Measurements from ENCODE around the gene KPNA3. TPM values are rescaled to one million over a fixed set of nuclear protein-coding genes. Genes with fewer than 3 reads are reported as not detected.
A peak's percentile ranks its signal among the peaks of the same experiment; 100 is the strongest.

KPNA3 gene
- total RNA-seq, 5 donors from 2014 or later (not counting 1 experiment from before 2014, with no cell fraction given), result 19.6 to 22.3 (median 21.4) TPM

- H3K4me3 Mint-ChIP-seq, result no peak overlapping the region
- no peak overlapping the region for H3K27ac Mint-ChIP-seq
- H3K9me3 ChIP-seq, result no peaks in the 10 kb centered on the region
- ChIA-PET CTCF (interaction anchor here in 1 of 2 donors (0.7 kb wide), 1 partner anchor 136 kb away, joined by 5 read pairs; no protein-coding TSS in a partner anchor), POLR2A (no interaction called here)
- no peaks in the 10 kb centered on the region for H3K4me1 Mint-ChIP-seq
- H3K4me3 ChIP-seq (ENCODE audit: control insufficient read depth in 1 of 2, extremely low read depth in 1 of 2, low read length in 1 of 2), result no peak overlapping the region
- no peak overlapping the region for H3K27ac ChIP-seq (ENCODE audit: low read length)
- DNase-seq (no peak), ATAC-seq (replicated peaks in 1 of 4) (no peak)
- H3K36me3 ChIP-seq (ENCODE audit: control insufficient read depth in 2 of 2, extremely low read depth in 1 of 2, insufficient read depth in 1 of 2, low read length in 1 of 2), result peaks cover 7% of the 10 kb centered on the region in 2 donors
- no CpG with 5 or more reads among the region's 3 CpGs for WGBS (ENCODE audit: insufficient coverage)
- H3K36me3 Mint-ChIP-seq, result peaks cover 15% of the 10 kb centered on the region
- no peaks in the 10 kb centered on the region for H3K4me1 ChIP-seq (ENCODE audit: control insufficient read depth in 1 of 2, extremely low read depth in 1 of 2, insufficient read depth in 2 of 2, low read length in 2 of 2)
- H3K9me3 Mint-ChIP-seq, result no peaks in the 10 kb centered on the region
- H3K27me3 ChIP-seq (replicated peaks in 1 of 2; ENCODE audit: control insufficient read depth in 2 of 2, extremely low read depth in 1 of 2, insufficient read depth in 2 of 2, low read length in 1 of 2), result peaks cover 0 to 3% of the 10 kb centered on the region in 2 experiments
- no peaks in the 10 kb centered on the region for H3K27me3 Mint-ChIP-seq
Observed at GRCh38 chr13:49655906-49656305, 136.6 kb downstream of the KPNA3 start.

GRCh38 chr13:49654011-49654410 lies 138.5 kb downstream of the KPNA3 start:
- H3K36me3 ChIP-seq (ENCODE audit: control insufficient read depth in 2 of 2, extremely low read depth in 1 of 2, insufficient read depth in 1 of 2, low read length in 1 of 2), result peaks cover 0 to 2% of the 10 kb centered on the region in 2 donors
- Mint-ChIP-seq H3K9me3 (no peaks in the 10 kb centered on the region), H3K36me3 (peaks cover 5% of the 10 kb centered on the region), H3K4me3 (no peak overlapping the region), H3K27me3 (no peaks in the 10 kb centered on the region), H3K27ac (no peak overlapping the region), H3K4me1 (no peaks in the 10 kb centered on the region)
- no peak for DNase-seq
- POLR2A ChIA-PET, result no interaction called here
- CTCF ChIA-PET, result no interaction called here
- H3K27ac ChIP-seq (ENCODE audit: low read length), result no peak overlapping the region
- H3K27me3 ChIP-seq (replicated peaks in 1 of 2; ENCODE audit: control insufficient read depth in 2 of 2, extremely low read depth in 1 of 2, insufficient read depth in 2 of 2, low read length in 1 of 2), result peaks cover 0 to 3% of the 10 kb centered on the region in 2 experiments
- no peaks in the 10 kb centered on the region for H3K4me1 ChIP-seq (ENCODE audit: control insufficient read depth in 1 of 2, extremely low read depth in 1 of 2, insufficient read depth in 2 of 2, low read length in 2 of 2)
- no CpG with 5 or more reads among the region's 3 CpGs for WGBS (ENCODE audit: insufficient coverage)
- H3K4me3 ChIP-seq (ENCODE audit: control insufficient read depth in 1 of 2, extremely low read depth in 1 of 2, low read length in 1 of 2), result no peak overlapping the region
- no peaks in the 10 kb centered on the region for H3K9me3 ChIP-seq
- ATAC-seq (replicated peaks in 1 of 4), result no peak

GRCh38 chr13:49653478-49653877 lies 139.0 kb downstream of the KPNA3 start:
- ATAC-seq (replicated peaks in 1 of 4), result no peak
- CTCF ChIA-PET, result no interaction called here
- H3K4me3 Mint-ChIP-seq, result no peak overlapping the region

GRCh38 chr13:49652355-49653305 lies 139.9 kb downstream of the KPNA3 start:
- peaks cover 0 to 3% of the 10 kb centered on the region in 2 experiments for H3K27me3 ChIP-seq (replicated peaks in 1 of 2; ENCODE audit: control insufficient read depth in 2 of 2, extremely low read depth in 1 of 2, insufficient read depth in 2 of 2, low read length in 1 of 2)
- Mint-ChIP-seq H3K36me3 (no peaks in the 10 kb centered on the region), H3K27ac (no peak overlapping the region), H3K4me3 (no peak overlapping the region), H3K4me1 (no peaks in the 10 kb centered on the region), H3K27me3 (no peaks in the 10 kb centered on the region), H3K9me3 (no peaks in the 10 kb centered on the region)
- CTCF ChIA-PET, result no interaction called here
- no peaks in the 10 kb centered on the region for H3K9me3 ChIP-seq
- ATAC-seq (replicated peaks in 1 of 4), result no peak
- POLR2A ChIA-PET, result no interaction called here
- peaks cover 0 to 2% of the 10 kb centered on the region in 2 donors for H3K36me3 ChIP-seq (ENCODE audit: control insufficient read depth in 2 of 2, extremely low read depth in 1 of 2, insufficient read depth in 1 of 2, low read length in 1 of 2)
- no peaks in the 10 kb centered on the region for H3K4me1 ChIP-seq (ENCODE audit: control insufficient read depth in 1 of 2, extremely low read depth in 1 of 2, insufficient read depth in 2 of 2, low read length in 2 of 2)
- no peak overlapping the region for H3K4me3 ChIP-seq (ENCODE audit: control insufficient read depth in 1 of 2, extremely low read depth in 1 of 2, low read length in 1 of 2)
- peak in 1 of 35 experiments; percentile 32 for DNase-seq
- WGBS (ENCODE audit: insufficient coverage), result no CpG with 5 or more reads among the region's 16 CpGs
- H3K27ac ChIP-seq (ENCODE audit: low read length), result no peak overlapping the region

More at GRCh38 chr13:49653478-49653877, 139.0 kb downstream of the KPNA3 start:
- H3K27me3 ChIP-seq (replicated peaks in 1 of 2; ENCODE audit: control insufficient read depth in 2 of 2, extremely low read depth in 1 of 2, insufficient read depth in 2 of 2, low read length in 1 of 2), result peaks cover 0 to 3% of the 10 kb centered on the region in 2 experiments
- H3K27ac Mint-ChIP-seq, result no peak overlapping the region
- H3K4me1 Mint-ChIP-seq, result no peaks in the 10 kb centered on the region
- H3K4me3 ChIP-seq (ENCODE audit: control insufficient read depth in 1 of 2, extremely low read depth in 1 of 2, low read length in 1 of 2), result no peak overlapping the region
- no peaks in the 10 kb centered on the region for H3K27me3 Mint-ChIP-seq
- H3K9me3 ChIP-seq, result no peaks in the 10 kb centered on the region
- H3K36me3 ChIP-seq (ENCODE audit: control insufficient read depth in 2 of 2, extremely low read depth in 1 of 2, insufficient read depth in 1 of 2, low read length in 1 of 2), result peaks cover 0 to 2% of the 10 kb centered on the region in 2 donors
- H3K27ac ChIP-seq (ENCODE audit: low read length), result no peak overlapping the region
- no peak for DNase-seq
- H3K36me3 Mint-ChIP-seq, result peaks cover 5% of the 10 kb centered on the region
- POLR2A ChIA-PET, result no interaction called here
- no peaks in the 10 kb centered on the region for H3K9me3 Mint-ChIP-seq
- H3K4me1 ChIP-seq (ENCODE audit: control insufficient read depth in 1 of 2, extremely low read depth in 1 of 2, insufficient read depth in 2 of 2, low read length in 2 of 2), result no peaks in the 10 kb centered on the region

GRCh38 chr13:49651570-49652354 lies 140.7 kb downstream of the KPNA3 start:
- Histone ChIP-seq H3K27ac (ENCODE audit: low read length) (no peak overlapping the region), H3K36me3 (ENCODE audit: control insufficient read depth in 2 of 2, extremely low read depth in 1 of 2, insufficient read depth in 1 of 2, low read length in 1 of 2) (peaks cover 0 to 2% of the 10 kb centered on the region in 2 donors), H3K9me3 (no peaks in the 10 kb centered on the region), H3K4me1 (ENCODE audit: control insufficient read depth in 1 of 2, extremely low read depth in 1 of 2, insufficient read depth in 2 of 2, low read length in 2 of 2) (no peaks in the 10 kb centered on the region), H3K4me3 (ENCODE audit: control insufficient read depth in 1 of 2, extremely low read depth in 1 of 2, low read length in 1 of 2) (no peak overlapping the region), H3K27me3 (replicated peaks in 1 of 2; ENCODE audit: control insufficient read depth in 2 of 2, extremely low read depth in 1 of 2, insufficient read depth in 2 of 2, low read length in 1 of 2) (peaks cover 0 to 3% of the 10 kb centered on the region in 2 experiments)
- WGBS (ENCODE audit: insufficient coverage), result 80% methylated on average over 5 of the region's 17 CpGs
- CTCF ChIA-PET, result no interaction called here
- DNase-seq (no peak), ATAC-seq (replicated peaks in 1 of 4) (no peak)
- Mint-ChIP-seq H3K36me3 (no peaks in the 10 kb centered on the region), H3K4me3 (no peak overlapping the region), H3K4me1 (no peaks in the 10 kb centered on the region), H3K27me3 (no peaks in the 10 kb centered on the region), H3K27ac (no peak overlapping the region), H3K9me3 (no peaks in the 10 kb centered on the region)
- POLR2A ChIA-PET, result no interaction called here

GRCh38 chr13:49649963-49650312 lies 142.5 kb downstream of the KPNA3 start:
- CTCF ChIA-PET, result no interaction called here
- 63% methylated on average over 2 of the region's 2 CpGs for WGBS (ENCODE audit: insufficient coverage)

More at GRCh38 chr13:49649963-49650312, 142.5 kb downstream of the KPNA3 start:
- H3K27me3 ChIP-seq (replicated peaks in 1 of 2; ENCODE audit: control insufficient read depth in 2 of 2, extremely low read depth in 1 of 2, insufficient read depth in 2 of 2, low read length in 1 of 2), result peaks cover 0 to 3% of the 10 kb centered on the region in 2 experiments
- Mint-ChIP-seq H3K27ac (no peak overlapping the region), H3K9me3 (no peaks in the 10 kb centered on the region), H3K4me1 (peaks cover 8 to 10% (median 9%) of the 10 kb centered on the region in 3 donors), H3K27me3 (no peaks in the 10 kb centered on the region), H3K4me3 (no peak overlapping the region), H3K36me3 (no peaks in the 10 kb centered on the region)
- peaks cover 0 to 7% of the 10 kb centered on the region in 2 experiments for H3K4me1 ChIP-seq (ENCODE audit: control insufficient read depth in 1 of 2, extremely low read depth in 1 of 2, insufficient read depth in 2 of 2, low read length in 2 of 2)
- H3K36me3 ChIP-seq (ENCODE audit: control insufficient read depth in 2 of 2, extremely low read depth in 1 of 2, insufficient read depth in 1 of 2, low read length in 1 of 2), result no peaks in the 10 kb centered on the region
- no peak overlapping the region for H3K4me3 ChIP-seq (ENCODE audit: control insufficient read depth in 1 of 2, extremely low read depth in 1 of 2, low read length in 1 of 2)
- no peak for DNase-seq
- no peak for ATAC-seq (replicated peaks in 1 of 4)
- POLR2A ChIA-PET, result no interaction called here
- H3K9me3 ChIP-seq, result no peaks in the 10 kb centered on the region
- no peak overlapping the region for H3K27ac ChIP-seq (ENCODE audit: low read length)
